Measurements from ENCODE around the gene AXIN1.

GRCh38 chr16:396199-396598, 43.7 kb upstream of the AXIN1 start:
- TF ChIP-seq EP300 (IDR thresholded peaks at IDR 0.05; ENCODE audit: borderline replicate concordance) (no peak), TAF1 (IDR thresholded peaks at IDR 0.05; ENCODE audit: low read depth) (no peak), EGR1 (IDR thresholded peaks at IDR 0.05) (no peak), RAD21 (IDR thresholded peaks at IDR 0.05; ENCODE audit: low read depth) (no peak)

Measured in Ishikawa (cell line).